ENCODE data around the gene EPB42.
"Not testable (repeated sequence)": the region's sequence is repeated elsewhere in the genome, so short reads cannot be mapped to it uniquely, and the experiment has no call there.

Gene EPB42

GRCh38 chr15:43239732-43240491 lies 19.1 kb upstream of the EPB42 start:
- peak; percentile 15 to 19 for DNase-seq

- peak; percentile 16 to 48 for DNase-seq
Observed at GRCh38 chr15:43238671-43239131, 17.9 kb upstream of the EPB42 start.

GRCh38 chr15:43237842-43238470 lies 17.1 kb upstream of the EPB42 start:
- DNase-seq: no peak

GRCh38 chr15:43235536-43235935 lies 14.7 kb upstream of the EPB42 start:
- no peak for DNase-seq

GRCh38 chr15:43232289-43232874 lies 11.6 kb upstream of the EPB42 start:
- DNase-seq: no peak

GRCh38 chr15:43230640-43231115 lies 9.9 kb upstream of the EPB42 start:
- DNase-seq: no peak

- no peak for DNase-seq
Observed at GRCh38 chr15:43229977-43230376, 9.2 kb upstream of the EPB42 start.

GRCh38 chr15:43226436-43227305 lies 5.9 kb upstream of the EPB42 start:
- no peak for DNase-seq

GRCh38 chr15:43225950-43226255 lies 5.1 kb upstream of the EPB42 start:
- DNase-seq: not testable (repeated sequence)

GRCh38 chr15:43225201-43225949 lies 4.6 kb upstream of the EPB42 start:
- DNase-seq: peak; percentile 68 to 78

- no peak for DNase-seq
Observed at GRCh38 chr15:43221422-43221821, 604 bp upstream of the EPB42 start.

- no peak for DNase-seq
Observed at GRCh38 chr15:43219929-43220928, 589 bp downstream of the EPB42 start.

- DNase-seq: peak; percentile 8 to 54
Observed at GRCh38 chr15:43218908-43219706, 1.7 kb downstream of the EPB42 start.

- DNase-seq: no peak
Observed at GRCh38 chr15:43215961-43216360, 4.9 kb downstream of the EPB42 start.

- DNase-seq: no peak
Observed at GRCh38 chr15:43214592-43215295, 6.1 kb downstream of the EPB42 start.

- no peak for DNase-seq
Observed at GRCh38 chr15:43214169-43214568, 6.6 kb downstream of the EPB42 start.

GRCh38 chr15:43213466-43213865 lies 7.4 kb downstream of the EPB42 start:
- no peak for DNase-seq

GRCh38 chr15:43212951-43213350 lies 7.9 kb downstream of the EPB42 start:
- DNase-seq: no peak

- no peak for DNase-seq
Observed at GRCh38 chr15:43212299-43212698, 8.5 kb downstream of the EPB42 start.

Measured in inflammatory macrophage (primary cell).